AG08395 (cell line): ENCODE data around the gene NFKB1.

Experiments used
- DNase-seq: peaks from one replicate; pipeline ENCODE4 v3.0.0; 2012; ENCODE audit warnings: mixed read lengths, low spot score

NFKB1 gene

DNA sequence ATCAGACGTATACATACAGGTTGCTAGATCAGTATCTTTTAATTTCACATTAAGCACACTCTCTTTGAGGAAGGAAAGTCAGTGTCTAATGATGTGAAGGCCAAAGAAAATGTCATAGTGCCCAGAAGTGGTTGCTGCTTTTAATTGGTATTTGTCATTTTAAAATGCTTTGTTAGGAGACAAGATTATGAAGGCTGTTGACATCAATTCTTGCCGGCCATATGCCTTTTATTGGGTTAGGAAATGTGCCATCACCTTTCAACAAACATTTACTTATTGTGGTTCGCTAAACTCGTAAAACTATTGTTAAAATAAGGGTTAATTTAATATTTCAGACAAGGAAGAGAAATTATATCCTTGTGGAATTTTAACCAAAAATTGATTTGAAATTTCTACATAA, 32.2 kb downstream of the NFKB1 start:
- DNase-seq = no peak

- no peak for DNase-seq
These were observed 32.7 kb downstream of the NFKB1 start for GRCh38 chr4:102533904-102534303.

- DNase-seq = no peak
These were observed 33.7 kb downstream of the NFKB1 start for GRCh38 chr4:102534845-102535244.

- peak; percentile 52 for DNase-seq
These were observed 34.4 kb downstream of the NFKB1 start for GRCh38 chr4:102535398-102536082.

DNA sequence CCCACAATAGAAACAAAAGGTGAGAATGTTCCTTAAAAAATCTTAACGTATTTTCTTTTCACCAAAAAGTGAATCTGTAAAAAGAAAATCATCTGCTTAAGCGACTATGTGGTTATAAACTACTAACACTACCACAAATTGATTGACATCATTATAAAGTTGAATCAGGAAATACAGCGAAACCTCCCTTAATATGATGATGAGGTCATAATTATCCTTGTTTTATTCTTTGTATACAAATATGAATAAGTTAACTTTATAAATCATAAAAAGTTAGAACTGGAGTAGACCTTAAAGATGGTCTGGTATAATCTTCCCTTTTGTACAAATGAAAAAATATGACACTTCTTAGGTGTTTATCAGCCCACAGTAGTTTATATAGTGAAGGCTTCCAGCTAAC, 35.6 kb downstream of the NFKB1 start:
- no peak for DNase-seq

- no peak for DNase-seq
These were observed 36.1 kb downstream of the NFKB1 start for GRCh38 chr4:102537269-102537668.

DNA sequence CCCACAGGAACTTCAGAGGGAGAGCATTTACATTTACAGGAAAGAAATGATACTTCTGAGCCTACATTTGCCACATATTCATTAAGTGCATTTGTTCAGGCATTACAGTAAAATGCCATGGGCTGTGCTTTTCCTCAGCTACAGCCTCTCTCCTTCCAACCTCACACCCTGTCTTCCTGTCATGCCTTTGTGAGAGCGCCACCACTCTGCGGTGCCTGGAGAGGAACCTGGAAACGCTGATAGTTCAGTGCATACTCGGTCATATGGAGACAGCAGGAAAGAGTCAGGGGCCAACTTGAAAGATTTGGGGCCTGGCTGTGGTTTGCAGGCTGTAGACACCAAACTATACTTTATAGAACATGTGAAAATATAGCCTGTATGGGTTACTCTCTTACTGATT, 40.5 kb downstream of the NFKB1 start:
- DNase-seq = no peak

DNA sequence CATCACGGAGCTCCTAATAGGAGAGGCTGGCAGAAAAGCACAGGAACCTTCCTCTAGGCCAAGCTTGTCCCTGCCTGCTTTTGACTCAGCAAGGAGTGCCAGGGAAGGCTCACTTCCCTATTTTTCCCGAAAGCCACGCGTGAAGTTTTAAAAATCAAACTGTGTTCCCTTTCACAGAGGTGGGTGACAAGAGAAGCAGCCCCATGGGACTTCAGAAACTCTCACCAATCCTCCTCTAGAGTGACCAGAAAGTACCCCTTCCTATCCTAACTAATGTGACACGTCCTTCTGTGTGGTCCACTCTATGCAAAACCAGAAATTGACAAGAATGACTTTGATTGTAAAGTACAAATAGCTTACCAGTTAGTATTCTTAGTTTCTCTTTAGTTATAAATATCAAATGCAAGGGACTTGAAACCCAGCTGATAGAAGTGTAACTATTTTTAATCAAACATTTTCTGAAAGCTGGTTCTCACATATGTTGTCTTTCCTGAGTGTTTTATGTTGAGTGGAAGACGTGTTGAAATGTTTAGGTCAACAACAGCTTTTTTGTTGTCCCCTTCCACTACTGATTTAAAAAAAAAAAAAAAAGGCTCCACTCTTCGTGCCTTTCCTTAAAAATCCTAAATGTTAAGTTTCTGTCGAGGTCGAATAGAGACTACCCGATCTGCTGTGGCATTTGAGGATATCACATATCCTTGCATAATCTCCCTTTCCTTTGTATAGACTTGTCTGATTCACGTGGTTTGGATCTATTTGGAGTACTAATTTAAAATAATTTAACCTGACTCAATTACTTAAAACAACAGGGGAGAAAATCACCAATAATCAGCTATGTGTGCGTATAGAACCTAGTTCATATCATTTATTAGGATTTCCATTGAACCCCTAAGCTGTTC, 42.1 kb downstream of the NFKB1 start:
- DNase-seq = no peak

DNA sequence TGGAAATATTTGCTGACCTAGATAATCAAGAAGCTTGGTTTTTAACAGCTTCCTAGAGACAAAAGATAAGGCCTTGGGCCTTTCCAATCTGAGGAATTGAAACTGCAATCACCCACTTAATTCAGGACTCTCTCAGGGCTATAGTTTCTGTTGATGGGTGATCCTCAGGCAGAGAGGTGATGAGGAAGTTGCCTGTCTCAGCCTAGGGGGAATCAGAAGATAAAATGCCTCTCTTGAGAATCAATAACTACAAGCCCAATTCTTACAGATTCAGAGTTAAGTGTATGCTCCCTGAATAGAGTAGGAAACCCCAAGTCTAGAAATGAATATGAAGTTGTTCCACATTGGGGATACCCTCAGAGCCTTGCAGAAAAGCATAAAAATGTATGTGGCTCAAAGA, 45.5 kb downstream of the NFKB1 start:
- DNase-seq = no peak

DNA sequence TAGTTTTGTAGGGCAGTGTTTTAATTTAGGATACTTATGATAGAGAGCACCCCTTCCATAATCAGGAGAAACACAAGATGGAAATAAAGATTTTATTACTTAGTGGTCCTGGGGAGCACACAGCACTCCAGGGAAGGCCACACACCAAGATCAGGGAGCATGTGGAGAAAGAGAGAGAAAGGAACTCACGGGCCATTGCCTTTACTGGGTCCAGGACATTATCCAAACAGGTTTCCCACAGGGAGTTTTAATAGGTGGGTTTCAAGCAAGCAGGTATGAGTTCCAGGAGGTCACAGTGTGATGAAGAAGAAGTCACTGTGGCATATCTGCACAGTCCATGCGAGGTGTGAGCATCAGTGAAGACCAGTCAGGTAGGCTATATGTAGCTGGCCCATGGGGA, 46.8 kb downstream of the NFKB1 start:
- no peak for DNase-seq

DNA sequence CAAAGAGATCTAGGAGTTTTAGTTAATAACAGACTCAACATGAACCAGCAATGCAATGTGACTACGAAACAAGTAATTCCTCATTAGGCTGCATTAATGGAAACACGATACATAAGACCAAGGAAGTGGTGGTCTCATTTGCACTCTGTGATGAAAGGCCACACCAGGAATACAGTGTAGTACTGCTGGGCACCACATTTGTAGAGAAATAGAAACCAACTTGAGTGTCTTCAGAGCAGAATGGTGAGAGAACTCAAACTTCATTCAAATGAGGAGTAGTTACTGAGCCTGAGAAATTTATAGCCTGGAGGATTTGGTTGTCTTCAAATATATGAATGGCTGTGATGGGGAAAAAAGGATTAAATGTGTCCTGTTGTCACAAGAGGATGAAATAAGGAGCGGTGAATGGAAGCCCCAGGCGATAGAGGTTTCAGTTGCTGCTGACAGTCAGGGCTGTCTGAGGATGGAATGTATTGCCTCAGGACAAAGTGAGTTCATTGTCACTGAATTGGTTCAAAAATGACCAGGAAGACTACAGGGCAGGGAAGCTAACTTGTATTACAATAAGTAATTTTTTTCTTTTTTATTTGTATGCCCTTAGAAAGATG, 50.9 kb downstream of the NFKB1 start:
- DNase-seq = no peak

- DNase-seq = no peak
These were observed 51.6 kb downstream of the NFKB1 start for GRCh38 chr4:102552781-102553180.

DNA sequence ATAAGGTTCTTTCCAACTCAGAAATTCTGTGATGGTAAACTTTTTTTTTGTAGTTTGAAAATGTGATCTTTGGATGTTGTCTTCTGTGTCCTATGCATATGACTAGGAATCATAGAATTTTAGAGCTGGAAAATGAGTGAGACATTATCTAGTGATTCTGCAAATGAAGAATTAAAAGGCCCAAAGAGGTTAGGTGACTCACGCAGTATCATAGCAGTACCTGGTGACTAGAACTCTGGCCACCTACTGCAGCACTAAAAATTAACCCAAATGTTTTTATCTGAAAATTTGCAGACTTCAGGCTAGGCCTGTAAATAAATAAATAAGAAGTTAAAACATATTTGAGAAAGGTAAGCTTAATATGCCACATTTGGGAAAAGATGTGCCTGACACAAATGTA, 52.8 kb downstream of the NFKB1 start:
- DNase-seq = no peak

GRCh38 chr4:102554482-102554881, 53.3 kb downstream of the NFKB1 start:
- peak; percentile 36 for DNase-seq

- no peak for DNase-seq
These were observed 53.8 kb downstream of the NFKB1 start for GRCh38 chr4:102554992-102555391.

DNA sequence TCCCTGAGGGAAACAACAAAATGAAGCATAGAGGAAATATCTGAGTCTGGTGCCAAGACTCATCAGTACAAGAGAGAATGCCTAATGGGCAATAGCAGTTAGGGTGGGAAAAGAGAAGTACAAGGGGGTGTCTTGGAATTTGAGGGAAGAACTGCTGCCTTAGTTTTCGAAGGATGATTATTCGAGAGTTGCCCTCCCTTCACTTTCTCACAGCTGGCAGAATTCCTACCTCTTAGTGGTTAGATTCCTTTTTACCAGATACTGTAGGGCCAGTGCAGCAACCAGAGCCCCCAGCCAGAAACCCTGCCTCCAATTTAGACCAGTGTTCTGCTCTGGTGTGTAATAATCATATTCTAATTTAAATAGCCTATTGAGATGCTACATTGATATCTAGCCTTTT, 56.5 kb downstream of the NFKB1 start:
- no peak for DNase-seq

- no peak for DNase-seq
These were observed 59.0 kb downstream of the NFKB1 start for GRCh38 chr4:102560115-102560514.

DNA sequence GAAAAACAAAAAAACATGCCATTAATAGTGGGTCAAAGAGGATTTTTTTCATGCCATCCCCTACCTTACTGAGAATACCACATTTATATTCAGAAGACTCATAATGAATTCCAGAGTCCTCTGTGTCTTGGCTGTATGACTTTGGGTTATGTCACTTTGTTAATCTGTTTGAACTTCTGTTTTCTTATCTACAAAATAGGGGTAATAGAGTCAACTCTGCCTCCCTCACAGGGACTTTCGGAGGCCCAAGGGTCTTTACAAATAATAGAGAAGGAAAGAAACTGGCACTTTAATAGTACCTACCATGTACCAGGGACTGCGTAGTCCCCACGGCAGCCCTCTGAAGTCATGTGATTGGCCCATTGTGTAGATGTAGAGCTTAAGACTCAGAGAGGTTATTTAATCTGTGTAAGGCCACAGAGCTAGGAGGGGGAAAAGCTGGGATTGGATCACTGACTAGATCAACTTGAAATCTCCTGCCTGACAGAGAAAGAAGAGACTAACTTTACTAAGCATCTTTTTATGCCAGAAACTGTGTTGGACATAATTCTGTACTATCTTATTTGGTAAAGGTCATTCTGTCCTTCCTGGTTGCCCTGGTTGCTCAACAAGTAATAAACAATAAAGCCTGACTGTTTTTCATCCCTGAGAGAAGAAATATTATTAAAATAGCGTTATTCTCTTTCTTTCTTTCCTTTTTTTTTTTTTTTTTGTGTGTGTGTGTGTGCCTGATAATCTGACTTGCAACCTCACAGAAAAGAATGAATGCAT, 59.6 kb downstream of the NFKB1 start:
- no peak for DNase-seq

- DNase-seq = peak; percentile 19
These were observed 61.8 kb downstream of the NFKB1 start for GRCh38 chr4:102563000-102563399.

DNA sequence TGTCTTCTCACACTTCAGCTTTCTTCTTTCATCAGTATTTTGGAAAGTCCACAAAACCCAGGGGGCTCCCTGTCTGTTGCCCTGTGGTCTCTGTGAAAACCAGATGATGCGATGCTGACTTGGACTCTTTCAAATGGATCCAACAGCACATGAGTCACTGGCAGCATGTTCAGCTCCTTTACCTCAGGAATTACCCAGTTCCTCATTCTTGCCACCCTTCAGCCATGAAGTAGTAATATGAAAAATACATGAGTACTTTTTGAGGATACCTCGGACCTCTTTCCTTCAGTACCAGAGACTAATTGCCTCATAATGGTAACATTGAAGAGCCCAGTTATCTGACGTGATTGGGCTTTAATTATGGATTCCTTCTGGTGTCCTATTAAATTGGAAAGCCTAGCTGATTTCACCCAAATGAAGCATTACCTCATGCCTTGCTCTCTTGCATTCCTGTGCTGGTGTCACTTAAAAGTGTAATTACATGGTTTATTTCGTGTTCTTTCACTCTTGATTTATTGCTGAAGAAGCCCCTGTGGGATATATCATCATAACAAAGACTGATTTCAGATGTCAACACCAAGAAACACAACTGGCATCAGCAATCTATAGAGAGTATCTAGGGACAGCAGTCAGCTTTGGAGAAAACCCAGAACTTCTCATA, 63.4 kb downstream of the NFKB1 start:
- peak; percentile 64 for DNase-seq

- no peak for DNase-seq
These were observed 64.5 kb downstream of the NFKB1 start for GRCh38 chr4:102565696-102566095.

DNA sequence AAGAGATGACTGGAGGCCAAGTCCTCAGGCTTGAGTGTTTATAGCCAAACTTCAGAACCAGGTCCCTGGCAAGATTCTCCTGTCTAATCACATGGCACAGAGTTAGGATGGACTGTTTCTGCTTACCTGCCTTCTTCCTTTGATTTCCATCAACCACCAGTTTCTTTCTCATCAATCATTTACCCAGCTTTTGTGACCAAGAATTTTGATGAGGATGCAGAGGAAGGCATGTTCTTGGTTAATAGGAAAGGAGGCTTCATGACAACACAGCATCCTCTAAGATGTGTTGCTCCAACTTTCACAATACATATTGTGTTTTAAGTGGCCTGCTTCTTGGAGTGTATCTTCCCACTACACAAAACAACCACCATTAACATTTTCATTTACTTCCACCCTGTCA, 65.3 kb downstream of the NFKB1 start:
- DNase-seq = no peak
